Kidney (tissue), 14 donors: ENCODE results near the gene NFKBIE. TPM values are rescaled to one million over a fixed set of nuclear protein-coding genes. Genes with fewer than 3 reads are reported as not detected.

Source experiments
- DNase-seq, 5 donors: peaks; one replicate each; pipeline ENCODE4 v3.0.0-alpha.2; 2013 to 2020
- FAIRE-seq: peaks from 2 replicates; lab custom pipeline; 2012; peaks lifted over from hg19 to GRCh38; lab: Jason Lieb, UNC
- H3K27ac ChIP-seq, 2 donors: one replicate each; pipeline ENCODE4 v1.7.0; 2013; ENCODE audit warnings: low read depth in 2 of 2, low read length in 2 of 2, inconsistent platforms in 1 of 2
- H3K27me3 ChIP-seq: one replicate; pipeline ENCODE4 v1.7.1; 2013; ENCODE audit warnings: low read length, inconsistent platforms; ENCODE audit not compliant: control insufficient read depth, insufficient read depth
- H3K36me3 ChIP-seq, 3 donors: one replicate each; pipeline versions ENCODE4 v1.7.0 to v1.7.1; 2013; ENCODE audit warnings: low read length in 3 of 3, control low read depth in 1 of 3, inconsistent platforms in 1 of 3; ENCODE audit not compliant: insufficient read depth in 3 of 3, control insufficient read depth in 2 of 3
- H3K4me1 ChIP-seq, 3 donors: one replicate each; pipeline versions ENCODE4 v1.7.0 to v1.7.1; 2013; ENCODE audit warnings: low read length in 3 of 3, inconsistent platforms in 1 of 3, low read depth in 1 of 3; ENCODE audit not compliant: control insufficient read depth in 2 of 3, insufficient read depth in 2 of 3
- H3K4me3 ChIP-seq, 3 donors: one replicate each; pipeline versions ENCODE4 v1.7.0 to v1.8.1; 2013; ENCODE audit warnings: low read length in 3 of 3, control low read depth in 1 of 3, inconsistent platforms in 1 of 3
- H3K9ac ChIP-seq, 3 donors: one replicate each; pipeline versions ENCODE4 v1.7.0 to v1.7.1; 2013; ENCODE audit warnings: low read length in 3 of 3, control low read depth in 1 of 3, inconsistent platforms in 1 of 3
- H3K9me3 ChIP-seq, 3 donors: one replicate each; pipeline versions ENCODE4 v1.7.0 to v1.7.1; 2013; ENCODE audit warnings: low read length in 3 of 3, control low read depth in 1 of 3, inconsistent platforms in 1 of 3; ENCODE audit not compliant: control insufficient read depth in 2 of 3, insufficient read depth in 1 of 3
- intact Hi-C: fragments of 100-400 bp; cut with DNase I; formaldehyde crosslinking; loops from one replicate; pipeline ENCODE4 v1.11.1; 2022
- polyA plus RNA-seq: library from polyadenylated mRNA; stranded (reverse); fragments of 350-450 nt; fragmentation: Illumina TruSeq; extraction: RNeasy Lipid Tissue Mini Kit (QIAGEN cat#74804); gene quantifications from one replicate; pipeline ENCODE4 v1.2.3, GENCODE V29; 2014; ENCODE audit warnings: low read depth, low replicate concordance; ENCODE audit not compliant: insufficient read depth
- total RNA-seq: library from RNA; stranded (reverse); fragmentation: NEBNext Ultra II Directional; extraction: Animal tissue kit (Norgen Biotek cat#: 25700); gene quantifications from one replicate; pipeline ENCODE4 v1.2.1, GENCODE V29; 2021
- TF ChIP-seq, protein P1 (sequence below): IDR thresholded peaks from 3 replicates; pipeline ENCODE4 v1.5.1; 2012; ENCODE audit warnings: mild to moderate bottlenecking, moderate library complexity, borderline replicate concordance; ENCODE audit not compliant: insufficient read depth; ENCODE audit errors: extremely low read depth
- donor health status: control.
- donor health status: control.
- donor health status: control.
- donor health status: control.
- donor health status: control.
- donor health status: DM: yes; HTN: yes; CAD: no.
- donor health status: Normal renal cell carcinoma (clear cell type).

NFKBIE gene
- total and polyA plus RNA-seq, 2 donors from 2014 or later, result 12.6 to 19.0 TPM

GRCh38 chr6:44309092-44309491, 43.7 kb upstream of the NFKBIE start:
- TF ChIP-seq, protein P1, sequence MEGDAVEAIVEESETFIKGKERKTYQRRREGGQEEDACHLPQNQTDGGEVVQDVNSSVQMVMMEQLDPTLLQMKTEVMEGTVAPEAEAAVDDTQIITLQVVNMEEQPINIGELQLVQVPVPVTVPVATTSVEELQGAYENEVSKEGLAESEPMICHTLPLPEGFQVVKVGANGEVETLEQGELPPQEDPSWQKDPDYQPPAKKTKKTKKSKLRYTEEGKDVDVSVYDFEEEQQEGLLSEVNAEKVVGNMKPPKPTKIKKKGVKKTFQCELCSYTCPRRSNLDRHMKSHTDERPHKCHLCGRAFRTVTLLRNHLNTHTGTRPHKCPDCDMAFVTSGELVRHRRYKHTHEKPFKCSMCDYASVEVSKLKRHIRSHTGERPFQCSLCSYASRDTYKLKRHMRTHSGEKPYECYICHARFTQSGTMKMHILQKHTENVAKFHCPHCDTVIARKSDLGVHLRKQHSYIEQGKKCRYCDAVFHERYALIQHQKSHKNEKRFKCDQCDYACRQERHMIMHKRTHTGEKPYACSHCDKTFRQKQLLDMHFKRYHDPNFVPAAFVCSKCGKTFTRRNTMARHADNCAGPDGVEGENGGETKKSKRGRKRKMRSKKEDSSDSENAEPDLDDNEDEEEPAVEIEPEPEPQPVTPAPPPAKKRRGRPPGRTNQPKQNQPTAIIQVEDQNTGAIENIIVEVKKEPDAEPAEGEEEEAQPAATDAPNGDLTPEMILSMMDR, result no peak
- Histone ChIP-seq H3K9ac (no peak overlapping the region), H3K4me3 (no peak overlapping the region), H3K9me3 (no peaks in the 10 kb centered on the region), H3K27ac (no peak overlapping the region), H3K36me3 (peaks cover 3 to 39% (median 9%) of the 10 kb centered on the region in 3 donors), H3K27me3 (no peaks in the 10 kb centered on the region), H3K4me1 (peaks cover 0 to 6% (median 0%) of the 10 kb centered on the region in 3 donors)
- intact Hi-C loops, result no loop called here
- no peak for DNase-seq
- FAIRE-seq, result no peak

DNA sequence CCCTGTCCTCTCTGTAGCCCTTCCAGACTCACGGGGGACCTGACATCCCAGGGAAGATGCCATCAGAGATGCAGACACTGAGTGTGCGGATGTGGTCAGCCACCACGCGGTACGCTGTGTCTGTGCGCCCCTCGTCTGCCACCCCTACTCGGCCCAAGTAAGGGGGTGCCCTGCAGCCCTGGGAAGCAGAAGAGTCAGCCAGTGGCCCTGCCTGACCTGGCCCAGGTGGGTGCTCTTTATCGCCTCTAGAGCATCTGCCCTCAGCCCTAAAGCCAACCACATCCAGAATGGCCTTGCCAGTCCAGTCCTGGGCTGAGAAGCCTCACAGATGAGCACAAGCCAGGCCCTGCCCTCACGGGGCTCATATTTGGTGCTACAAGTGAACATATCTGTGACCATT, 41.9 kb upstream of the NFKBIE start:
- Histone ChIP-seq H3K9ac (no peak overlapping the region), H3K27me3 (no peaks in the 10 kb centered on the region), H3K4me3 (no peak overlapping the region), H3K9me3 (no peaks in the 10 kb centered on the region), H3K27ac (no peak overlapping the region), H3K36me3 (peaks cover 3 to 54% (median 20%) of the 10 kb centered on the region in 3 donors), H3K4me1 (peaks cover 0 to 2% (median 0%) of the 10 kb centered on the region in 3 donors)
- DNase-seq (peak in 1 of 5 donors; percentile 41), FAIRE-seq (no peak)
- TF ChIP-seq, protein P1, result no peak
- intact Hi-C loops, result no loop called here

GRCh38 chr6:44306710-44307109, 41.4 kb upstream of the NFKBIE start:
- H3K36me3 ChIP-seq, result peaks cover 3 to 59% (median 22%) of the 10 kb centered on the region in 3 donors
- intact Hi-C loops, result no loop called here

More at GRCh38 chr6:44306710-44307109, 41.4 kb upstream of the NFKBIE start:
- DNase-seq, result no peak
- TF ChIP-seq, protein P1, result no peak
- H3K27ac ChIP-seq, result no peak overlapping the region
- no peaks in the 10 kb centered on the region for H3K9me3 ChIP-seq
- no peaks in the 10 kb centered on the region for H3K4me1 ChIP-seq
- no peaks in the 10 kb centered on the region for H3K27me3 ChIP-seq
- H3K9ac ChIP-seq, result no peak overlapping the region
- no peak overlapping the region for H3K4me3 ChIP-seq
- FAIRE-seq, result no peak
